Adrenal gland (tissue), 12 donors: Measurements from ENCODE around the gene MPG. TPM values are rescaled to one million over a fixed set of nuclear protein-coding genes. Genes with fewer than 3 reads are reported as not detected.
"Not testable (repeated sequence)": the region's sequence is repeated elsewhere in the genome, so short reads cannot be mapped to it uniquely, and the experiment has no call there.

Experiments
- DNase-seq, 7 donors: peaks; one replicate each; pipeline ENCODE4 v3.0.0-alpha.2; 2019 to 2020
- H3K27ac ChIP-seq, 5 donors: fragments of 200-600 bp; sonication (generic) in 4 of 5; 1 replicate in 3 of 5; 2 replicates in 2 of 5; pipeline versions ENCODE4 v1.5.1 to v1.8.0; 2016 to 2020; ENCODE audit warnings: mild to moderate bottlenecking in 1 of 5
- H3K27me3 ChIP-seq: fragments of 200-600 bp; 2 replicates; pipeline ENCODE4 v1.8.0; 2021
- H3K36me3 ChIP-seq, 2 donors: fragments of 200-600 bp; replicated peaks in 1 of 2; 1 replicate in 1 of 2; 2 replicates in 1 of 2; pipeline versions ENCODE4 v1.5.1 to v1.8.0; 2018 to 2022
- H3K4me1 ChIP-seq, 2 donors: fragments of 200-600 bp; replicated peaks in 1 of 2; 1 replicate in 1 of 2; 2 replicates in 1 of 2; pipeline versions ENCODE4 v1.5.1 to v1.8.0; 2018 to 2021
- H3K4me3 ChIP-seq, 4 donors: fragments of 200-600 bp; sonication (generic) in 3 of 4; one replicate each; pipeline ENCODE4 v1.5.1; 2016 to 2018
- H3K9me3 ChIP-seq, 3 donors: fragments of 200-600 bp; sonication (generic) in 1 of 3; replicated peaks in 1 of 3; 1 replicate in 2 of 3; 2 replicates in 1 of 3; pipeline versions ENCODE4 v1.5.1 to v1.8.0; 2016 to 2021
- CTCF ChIP-seq, 6 experiments: fragments of 450-650 bp in 4 of 6; fragments of 200-600 bp in 2 of 6; sonication (generic) in 1 of 6; IDR thresholded peaks; 1 replicate in 5 of 6; 2 replicates in 1 of 6; pipeline versions ENCODE4 v1.5.1 to v1.8.0; 2016 to 2021; ENCODE audit warnings: antibody characterized with exemption in 6 of 6, mild to moderate bottlenecking in 2 of 6, moderate library complexity in 1 of 6
- POLR2A ChIP-seq, 2 donors: fragments of 450-650 bp; IDR thresholded peaks; one replicate each; pipeline ENCODE4 v1.6.1; 2017; ENCODE audit warnings: antibody characterized with exemption in 2 of 2, mild to moderate bottlenecking in 2 of 2, moderate library complexity in 1 of 2
- WGBS, 4 donors: extraction: QIAGEN DNeasy Blood & Tissue Kit in 2 of 4; methylation state at CpG; one replicate each; pipeline versions ENCODE4 v1.1.5 to v1.1.7; 2013 to 2017; 5-methylcytosine and 5-hydroxymethylcytosine counted together
- intact Hi-C, 2 donors: fragments of 100-400 bp; cut with DNase I; formaldehyde crosslinking; loops; one replicate each; pipeline versions ENCODE4 v1.14.1 to v1.15.0; 2022 to 2023
- polyA plus RNA-seq, 3 donors: library from polyadenylated mRNA; stranded (reverse); fragments of 200-250 nt in 2 of 3; fragments of 350-450 nt in 1 of 3; fragmentation: Illumina TruSeq in 1 of 3; extraction: RNeasy Lipid Tissue Mini Kit (QIAGEN cat#74804) in 1 of 3; gene quantifications; one replicate each; pipeline ENCODE4 v1.2.3, GENCODE V29; 2013 to 2014
- total RNA-seq, 9 donors: library from RNA; depleted of rRNA in 4 of 9; stranded (reverse); fragments of >200 nt in 4 of 9; fragments of 120-200 nt in 1 of 9; fragmentation: NEBNext Ultra II Directional in 1 of 9; extraction: Animal tissue kit (Norgen Biotek cat#: 25700) in 1 of 9; gene quantifications; one replicate each; pipeline versions ENCODE4 v1.1.0 to v1.2.4, GENCODE V29; 2013 to 2023
- donor health status: healthy with polysubstance abuse.
- donor health status: Bipolar disorder and iron deficiency.
- donor health status: DM: yes; HTN: yes; CAD: no.
- donor health status: DM: no; HTN: no; CAD: no.
- donor health status: DM: no; HTN: no; CAD: no.
- donor health status: DM: yes; HTN: yes; CAD: no.

MPG gene
- total and polyA plus RNA-seq, 12 donors: 5.0 to 207 (median 91.3) TPM

GRCh38 chr16:45454-45853, 32.6 kb upstream of the MPG start:
- peak in 1 of 7 donors; percentile 1 for DNase-seq
- no peaks in the 10 kb centered on the region for H3K4me1 ChIP-seq
- intact Hi-C loops: no loop called here
- whole genome bisulfite sequencing, 4 donors: 90 to 97% (median 94%) methylated on average over 5 of the region's 5 CpGs
- no peak overlapping the region for H3K27ac ChIP-seq
- no peak overlapping the region for H3K4me3 ChIP-seq
- TF ChIP-seq POLR2A (IDR thresholded peaks at IDR 0.05) (no peak), CTCF (IDR thresholded peaks at IDR 0.05) (no peak)
- no peaks in the 10 kb centered on the region for H3K27me3 ChIP-seq
- no peaks in the 10 kb centered on the region for H3K9me3 ChIP-seq
- H3K36me3 ChIP-seq: peaks cover 0 to 21% of the 10 kb centered on the region in 2 donors

- H3K9me3 ChIP-seq, H3K4me1 ChIP-seq, H3K27me3 ChIP-seq, H3K27ac ChIP-seq, H3K4me3 ChIP-seq, intact Hi-C loops, DNase-seq: not testable (repeated sequence)
- H3K36me3 ChIP-seq: peaks cover 0 to 21% of the 10 kb centered on the region in 2 donors
- 95 to 98% (median 95%) methylated on average over 7 of the region's 7 CpGs for WGBS, 4 donors
Measured at GRCh38 chr16:46510-46909, 31.5 kb upstream of the MPG start.

- H3K27me3 ChIP-seq: no peaks in the 10 kb centered on the region
- no peak overlapping the region for H3K27ac ChIP-seq
- H3K36me3 ChIP-seq: peaks cover 0 to 21% of the 10 kb centered on the region in 2 donors
- H3K4me3 ChIP-seq: no peak overlapping the region
- H3K4me1 ChIP-seq: peaks cover 0 to 3% of the 10 kb centered on the region in 2 donors
- TF ChIP-seq POLR2A (IDR thresholded peaks at IDR 0.05) (no peak), CTCF (IDR thresholded peaks at IDR 0.05) (no peak)
- intact Hi-C loops: no loop called here
- H3K9me3 ChIP-seq: no peaks in the 10 kb centered on the region
- 89 to 96% (median 95%) methylated on average over 7 of the region's 7 CpGs for WGBS, 4 donors
- DNase-seq: no peak
Measured at GRCh38 chr16:47234-47633, 30.8 kb upstream of the MPG start.

- WGBS, 4 donors: 88 to 89% (median 89%) methylated on average over 15 of the region's 15 CpGs
Measured at GRCh38 chr16:50769-51591, 27.0 kb upstream of the MPG start.

More at GRCh38 chr16:50769-51591, 27.0 kb upstream of the MPG start:
- Histone ChIP-seq H3K27me3 (no peaks in the 10 kb centered on the region), H3K9me3 (no peaks in the 10 kb centered on the region), H3K27ac (no peak overlapping the region), H3K4me3 (no peak overlapping the region), H3K36me3 (peaks cover 0 to 13% of the 10 kb centered on the region in 2 donors), H3K4me1 (peaks cover 5 to 16% of the 10 kb centered on the region in 2 donors)
- intact Hi-C loops: no loop called here
- no peak for DNase-seq
- TF ChIP-seq CTCF (IDR thresholded peaks at IDR 0.05): no peak
- TF ChIP-seq POLR2A (IDR thresholded peaks at IDR 0.05): no peak
